ENCODE data around the gene OTUB1. TPM values are rescaled to one million over a fixed set of nuclear protein-coding genes. Genes with fewer than 3 reads are reported as not detected.
A peak's percentile ranks its signal among the peaks of the same experiment; 100 is the strongest.

OTUB1 gene
- total and polyA plus RNA-seq, 2 of the 13 experiments (the other 11 are each of a cell fraction or from before 2014, with no cell fraction given): 58.8 to 130 TPM

DNA sequence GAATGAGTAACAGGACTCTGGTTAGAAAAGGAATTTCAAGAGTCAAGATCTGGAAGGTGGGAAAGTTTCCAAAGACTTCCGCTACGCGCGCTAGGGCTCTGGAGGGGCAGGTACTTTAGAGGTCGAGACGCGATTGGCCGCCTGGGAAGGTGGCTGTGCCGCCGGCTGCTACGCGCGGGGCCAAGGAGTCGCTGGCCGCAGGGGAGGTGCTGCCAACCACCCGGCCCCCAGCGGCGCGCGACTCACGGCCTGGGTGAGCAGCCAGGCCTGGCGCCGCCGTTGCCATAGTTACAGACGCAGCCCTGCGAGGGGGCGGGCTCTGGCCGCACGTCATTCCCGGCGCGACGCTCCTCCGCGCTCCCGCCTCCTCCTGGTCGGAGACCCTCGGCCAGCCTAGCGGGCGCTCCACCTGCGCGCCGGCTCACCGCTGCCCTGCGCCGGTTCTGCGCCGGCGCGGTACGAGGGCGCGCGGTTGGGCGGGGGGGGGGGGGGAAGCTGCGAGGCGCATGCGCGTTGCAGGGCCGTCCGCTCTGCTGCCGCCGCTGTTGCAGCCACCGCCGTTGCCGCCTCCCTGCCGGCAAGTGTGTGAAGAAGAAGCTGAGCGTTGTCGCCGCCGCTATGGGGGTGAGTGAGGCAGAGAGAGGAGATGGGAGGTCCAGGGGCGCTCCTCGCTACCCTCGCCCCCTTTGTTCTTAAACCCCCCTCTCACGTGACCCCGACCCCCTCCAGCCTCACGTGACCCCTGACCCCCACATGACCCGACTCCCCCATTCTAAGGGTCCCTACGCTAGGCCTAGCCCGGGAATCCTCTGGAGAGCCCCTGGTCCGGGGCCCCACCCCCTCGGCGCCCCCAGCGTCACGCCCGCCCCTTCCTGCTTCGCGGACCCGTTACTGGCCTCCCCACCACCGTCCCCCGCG lies 47.5 kb upstream of the OTUB1 start, which contains the start of gene NAA40 (continued):
- TF ChIP-seq, protein P1, sequence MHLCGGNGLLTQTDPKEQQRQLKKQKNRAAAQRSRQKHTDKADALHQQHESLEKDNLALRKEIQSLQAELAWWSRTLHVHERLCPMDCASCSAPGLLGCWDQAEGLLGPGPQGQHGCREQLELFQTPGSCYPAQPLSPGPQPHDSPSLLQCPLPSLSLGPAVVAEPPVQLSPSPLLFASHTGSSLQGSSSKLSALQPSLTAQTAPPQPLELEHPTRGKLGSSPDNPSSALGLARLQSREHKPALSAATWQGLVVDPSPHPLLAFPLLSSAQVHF (CRISPR knock-in tag; IDR thresholded peaks at IDR 0.05): no peak; the same call in 1 of the 2 replicates
- TF ChIP-seq PREB (CRISPR knock-in tag; IDR thresholded peaks at IDR 0.05) (no peak), DMAP1 (CRISPR knock-in tag; IDR thresholded peaks at IDR 0.05) (peak; percentile 48; the same call in 1 of the 2 replicates), JUN (CRISPR knock-in tag; IDR thresholded peaks at IDR 0.05) (no peak), ATAD3A (CRISPR knock-in tag; IDR thresholded peaks at IDR 0.05) (no peak), ZNF496 (CRISPR knock-in tag; IDR thresholded peaks at IDR 0.05; ENCODE audit: insufficient replicate concordance) (no peak), NCOA5 (CRISPR knock-in tag; IDR thresholded peaks at IDR 0.05) (no peak), ZNF468 (CRISPR knock-in tag; IDR thresholded peaks at IDR 0.05) (no peak), ZKSCAN1 (IDR thresholded peaks at IDR 0.05; ENCODE audit: low read length) (no peak), MEIS2 (CRISPR knock-in tag; IDR thresholded peaks at IDR 0.05) (no peak; the same call in 1 of the 2 replicates), SIX1 (CRISPR knock-in tag; IDR thresholded peaks at IDR 0.05; ENCODE audit: borderline replicate concordance) (no peak), ZNF264 (CRISPR knock-in tag; IDR thresholded peaks at IDR 0.05) (no peak), CEBPB (IDR thresholded peaks at IDR 0.05; ENCODE audit: borderline replicate concordance, low read depth, low read length) (no peak), SMAD9 (CRISPR knock-in tag; IDR thresholded peaks at IDR 0.05) (no peak), SRSF4 (IDR thresholded peaks at IDR 0.05; ENCODE audit: low read depth, low read length, poor library complexity, severe bottlenecking) (no peak)
- TF ChIP-seq, protein P2, sequence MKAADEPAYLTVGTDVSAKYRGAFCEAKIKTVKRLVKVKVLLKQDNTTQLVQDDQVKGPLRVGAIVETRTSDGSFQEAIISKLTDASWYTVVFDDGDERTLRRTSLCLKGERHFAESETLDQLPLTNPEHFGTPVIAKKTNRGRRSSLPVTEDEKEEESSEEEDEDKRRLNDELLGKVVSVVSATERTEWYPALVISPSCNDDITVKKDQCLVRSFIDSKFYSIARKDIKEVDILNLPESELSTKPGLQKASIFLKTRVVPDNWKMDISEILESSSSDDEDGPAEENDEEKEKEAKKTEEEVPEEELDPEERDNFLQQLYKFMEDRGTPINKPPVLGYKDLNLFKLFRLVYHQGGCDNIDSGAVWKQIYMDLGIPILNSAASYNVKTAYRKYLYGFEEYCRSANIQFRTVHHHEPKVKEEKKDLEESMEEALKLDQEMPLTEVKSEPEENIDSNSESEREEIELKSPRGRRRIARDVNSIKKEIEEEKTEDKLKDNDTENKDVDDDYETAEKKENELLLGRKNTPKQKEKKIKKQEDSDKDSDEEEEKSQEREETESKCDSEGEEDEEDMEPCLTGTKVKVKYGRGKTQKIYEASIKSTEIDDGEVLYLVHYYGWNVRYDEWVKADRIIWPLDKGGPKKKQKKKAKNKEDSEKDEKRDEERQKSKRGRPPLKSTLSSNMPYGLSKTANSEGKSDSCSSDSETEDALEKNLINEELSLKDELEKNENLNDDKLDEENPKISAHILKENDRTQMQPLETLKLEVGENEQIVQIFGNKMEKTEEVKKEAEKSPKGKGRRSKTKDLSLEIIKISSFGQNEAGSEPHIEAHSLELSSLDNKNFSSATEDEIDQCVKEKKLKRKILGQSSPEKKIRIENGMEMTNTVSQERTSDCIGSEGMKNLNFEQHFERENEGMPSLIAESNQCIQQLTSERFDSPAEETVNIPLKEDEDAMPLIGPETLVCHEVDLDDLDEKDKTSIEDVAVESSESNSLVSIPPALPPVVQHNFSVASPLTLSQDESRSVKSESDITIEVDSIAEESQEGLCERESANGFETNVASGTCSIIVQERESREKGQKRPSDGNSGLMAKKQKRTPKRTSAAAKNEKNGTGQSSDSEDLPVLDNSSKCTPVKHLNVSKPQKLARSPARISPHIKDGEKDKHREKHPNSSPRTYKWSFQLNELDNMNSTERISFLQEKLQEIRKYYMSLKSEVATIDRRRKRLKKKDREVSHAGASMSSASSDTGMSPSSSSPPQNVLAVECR (CRISPR knock-in tag; IDR thresholded peaks at IDR 0.05; ENCODE audit: borderline replicate concordance): peak; percentile 97
- TF ChIP-seq, protein P3, sequence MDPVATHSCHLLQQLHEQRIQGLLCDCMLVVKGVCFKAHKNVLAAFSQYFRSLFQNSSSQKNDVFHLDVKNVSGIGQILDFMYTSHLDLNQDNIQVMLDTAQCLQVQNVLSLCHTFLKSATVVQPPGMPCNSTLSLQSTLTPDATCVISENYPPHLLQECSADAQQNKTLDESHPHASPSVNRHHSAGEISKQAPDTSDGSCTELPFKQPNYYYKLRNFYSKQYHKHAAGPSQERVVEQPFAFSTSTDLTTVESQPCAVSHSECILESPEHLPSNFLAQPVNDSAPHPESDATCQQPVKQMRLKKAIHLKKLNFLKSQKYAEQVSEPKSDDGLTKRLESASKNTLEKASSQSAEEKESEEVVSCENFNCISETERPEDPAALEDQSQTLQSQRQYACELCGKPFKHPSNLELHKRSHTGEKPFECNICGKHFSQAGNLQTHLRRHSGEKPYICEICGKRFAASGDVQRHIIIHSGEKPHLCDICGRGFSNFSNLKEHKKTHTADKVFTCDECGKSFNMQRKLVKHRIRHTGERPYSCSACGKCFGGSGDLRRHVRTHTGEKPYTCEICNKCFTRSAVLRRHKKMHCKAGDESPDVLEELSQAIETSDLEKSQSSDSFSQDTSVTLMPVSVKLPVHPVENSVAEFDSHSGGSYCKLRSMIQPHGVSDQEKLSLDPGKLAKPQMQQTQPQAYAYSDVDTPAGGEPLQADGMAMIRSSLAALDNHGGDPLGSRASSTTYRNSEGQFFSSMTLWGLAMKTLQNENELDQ (CRISPR knock-in tag; IDR thresholded peaks at IDR 0.05; ENCODE audit: borderline replicate concordance): no peak
